Trophoblast cell (in vitro differentiated cells and primary cell): ENCODE measurements around the gene CLMN.

Source experiments
- DNase-seq, 2 donors: peaks; one replicate each; pipeline ENCODE4 v3.0.0-alpha.2; 2016
- H2AFZ ChIP-seq: 2 replicates; pipeline ENCODE4 v1.6.1; 2013; ENCODE audit warnings: low read length, moderate library complexity, mild to moderate bottlenecking; ENCODE audit not compliant: insufficient read depth, poor library complexity
- H2AK5ac ChIP-seq: 2 replicates; pipeline ENCODE4 v1.6.1; 2013; ENCODE audit warnings: mild to moderate bottlenecking, low read length
- H2BK120ac ChIP-seq: 2 replicates; pipeline ENCODE4 v1.6.1; 2013; ENCODE audit warnings: low read length, mild to moderate bottlenecking, moderate library complexity; ENCODE audit not compliant: insufficient read depth, poor library complexity
- H2BK12ac ChIP-seq: 2 replicates; pipeline ENCODE4 v1.6.1; 2013; ENCODE audit warnings: mild to moderate bottlenecking, low read length, moderate library complexity
- H2BK5ac ChIP-seq: 2 replicates; pipeline ENCODE4 v1.6.1; 2013; ENCODE audit warnings: low read length, low read depth, moderate library complexity, mild to moderate bottlenecking; ENCODE audit not compliant: poor library complexity
- H3K14ac ChIP-seq: 2 replicates; pipeline ENCODE4 v1.6.1; 2013; ENCODE audit warnings: mild to moderate bottlenecking, low read length
- H3K18ac ChIP-seq: 2 replicates; pipeline ENCODE4 v1.6.1; 2013; ENCODE audit warnings: mild to moderate bottlenecking, low read length
- H3K23ac ChIP-seq: 2 replicates; pipeline ENCODE4 v1.6.1; 2013; ENCODE audit warnings: low read length
- H3K27ac ChIP-seq: 2 replicates; pipeline ENCODE4 v1.5.1; 2013; ENCODE audit warnings: low read depth, mild to moderate bottlenecking, inconsistent platforms, low read length, moderate library complexity
- H3K27me3 ChIP-seq: 2 replicates; pipeline ENCODE4 v1.6.1; 2013; ENCODE audit warnings: inconsistent platforms, mild to moderate bottlenecking, low read length, moderate library complexity; ENCODE audit not compliant: insufficient read depth
- H3K36me3 ChIP-seq, 2 experiments: 1 replicate in 1 of 2; 2 replicates in 1 of 2; pipeline ENCODE4 v1.6.1; 2013; ENCODE audit warnings: low read length in 2 of 2, mild to moderate bottlenecking in 2 of 2, moderate library complexity in 1 of 2; ENCODE audit not compliant: insufficient read depth in 2 of 2, control insufficient read depth in 1 of 2
- H3K4ac ChIP-seq: 2 replicates; pipeline ENCODE4 v1.6.1; 2013; ENCODE audit warnings: low read depth, mild to moderate bottlenecking, low read length, moderate library complexity
- H3K4me1 ChIP-seq, 2 experiments: 1 replicate in 1 of 2; 2 replicates in 1 of 2; pipeline ENCODE4 v1.6.1; 2013; ENCODE audit warnings: low read length in 2 of 2, mild to moderate bottlenecking in 2 of 2, moderate library complexity in 1 of 2; ENCODE audit not compliant: insufficient read depth in 2 of 2, control insufficient read depth in 1 of 2
- H3K4me2 ChIP-seq: 2 replicates; pipeline ENCODE4 v1.6.1; 2013; ENCODE audit warnings: inconsistent platforms, mild to moderate bottlenecking, low read length, moderate library complexity
- H3K4me3 ChIP-seq: 2 replicates; pipeline ENCODE4 v1.5.1; 2013; ENCODE audit warnings: mild to moderate bottlenecking, low read depth, low read length, inconsistent platforms
- H3K79me1 ChIP-seq: one replicate; pipeline ENCODE4 v1.6.1; 2013; ENCODE audit warnings: low read length
- H3K79me2 ChIP-seq: 2 replicates; pipeline ENCODE4 v1.6.1; 2013; ENCODE audit warnings: low read length, mild to moderate bottlenecking; ENCODE audit not compliant: control insufficient read depth, insufficient read depth, poor library complexity
- H3K9ac ChIP-seq: 2 replicates; pipeline ENCODE4 v1.6.1; 2013; ENCODE audit warnings: mild to moderate bottlenecking, low read length
- H3K9me3 ChIP-seq: 2 replicates; pipeline ENCODE4 v1.6.1; 2013; ENCODE audit warnings: low read depth, mild to moderate bottlenecking, control low read depth, inconsistent platforms, low read length; ENCODE audit not compliant: insufficient read depth
- H4K12ac ChIP-seq: 2 replicates; pipeline ENCODE4 v1.6.1; 2013; ENCODE audit warnings: low read depth, mild to moderate bottlenecking, low read length, moderate library complexity
- H4K8ac ChIP-seq: 2 replicates; pipeline ENCODE4 v1.6.1; 2013; ENCODE audit warnings: low read depth, mild to moderate bottlenecking, low read length, moderate library complexity
- H4K91ac ChIP-seq: one replicate; pipeline ENCODE4 v1.6.1; 2013; ENCODE audit warnings: low read depth, mild to moderate bottlenecking, low read length, moderate library complexity
- WGBS: extraction: QIAGEN DNeasy Blood & Tissue Kit; methylation state at CpG from one replicate; pipeline ENCODE4 v1.1.7; 2013; ENCODE audit warnings: missing lambda C conversion rate; ENCODE audit not compliant: insufficient read length, insufficient coverage; ENCODE audit errors: extremely low coverage; 5-methylcytosine and 5-hydroxymethylcytosine counted together

The CLMN gene

GRCh38 chr14:95338436-95338835 is 18.7 kb upstream of the CLMN start:
- Histone ChIP-seq H3K23ac (no peak overlapping the region), H3K14ac (no peak overlapping the region), H3K9ac (no peak overlapping the region), H3K4me3 (no peak overlapping the region), H2BK12ac (no peak overlapping the region), H4K12ac (no peak overlapping the region), H2BK5ac (no peak overlapping the region), H3K4me1 (no peaks in the 10 kb centered on the region), H3K18ac (no peak overlapping the region), H2BK120ac (no peak overlapping the region), H3K4me2 (no peak overlapping the region), H3K79me2 (no peaks in the 10 kb centered on the region), H4K91ac (no peak overlapping the region), H2AK5ac (no peak overlapping the region), H3K36me3 (no peaks in the 10 kb centered on the region), H3K27me3 (no peaks in the 10 kb centered on the region), H3K4ac (no peak overlapping the region), H3K9me3 (peaks cover 4% of the 10 kb centered on the region), H3K27ac (no peak overlapping the region), H2AFZ (no peak overlapping the region), H3K79me1 (no peaks in the 10 kb centered on the region), H4K8ac (no peak overlapping the region)
- DNase-seq: no peak
- no CpG with 5 or more reads among the region's 5 CpGs for WGBS

DNA sequence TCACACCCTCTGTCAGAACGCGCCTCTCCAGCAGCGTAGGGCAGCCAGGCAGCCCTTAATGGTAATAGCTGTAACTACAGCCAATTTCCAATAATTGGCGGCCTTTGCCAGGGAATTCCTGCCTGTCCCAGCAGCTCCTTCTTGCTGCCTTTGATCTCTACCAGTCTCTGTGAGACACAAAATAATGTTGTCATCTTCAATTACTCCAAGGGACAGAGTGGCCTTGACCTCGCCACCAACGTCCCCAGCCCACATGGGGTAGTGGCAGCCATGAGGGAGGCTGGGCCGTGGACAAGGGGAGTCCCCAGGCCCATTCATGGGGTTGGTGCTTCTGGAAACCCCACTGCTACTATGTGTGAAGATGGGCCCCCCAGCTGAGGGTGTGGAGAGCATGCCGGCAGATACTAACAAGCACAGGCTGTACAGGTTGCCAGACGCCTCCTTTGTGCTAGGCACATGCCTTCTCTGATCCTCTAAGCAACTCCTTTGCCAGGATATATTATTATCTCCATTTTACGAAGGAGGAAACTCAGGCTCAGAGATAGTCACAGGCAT is 17.4 kb upstream of the CLMN start:
- no peak overlapping the region for H3K4me2 ChIP-seq
- H3K36me3 ChIP-seq: no peaks in the 10 kb centered on the region
- H3K27ac ChIP-seq: no peak overlapping the region
- no peak overlapping the region for H3K14ac ChIP-seq
- WGBS: no CpG with 5 or more reads among the region's 10 CpGs
- H3K4me1 ChIP-seq: no peaks in the 10 kb centered on the region
- DNase-seq: no peak
- H2BK12ac ChIP-seq: no peak overlapping the region
- no peaks in the 10 kb centered on the region for H3K79me1 ChIP-seq
- H3K23ac ChIP-seq: no peak overlapping the region
- peaks cover 4% of the 10 kb centered on the region for H3K9me3 ChIP-seq
- H2BK5ac ChIP-seq: no peak overlapping the region
- H2BK120ac ChIP-seq: no peak overlapping the region
- H3K18ac ChIP-seq: no peak overlapping the region
- H3K79me2 ChIP-seq: no peaks in the 10 kb centered on the region
- no peak overlapping the region for H4K91ac ChIP-seq
- H3K4ac ChIP-seq: no peak overlapping the region
- no peak overlapping the region for H2AFZ ChIP-seq
- H4K8ac ChIP-seq: no peak overlapping the region
- no peak overlapping the region for H2AK5ac ChIP-seq
- H3K9ac ChIP-seq: no peak overlapping the region
- no peak overlapping the region for H4K12ac ChIP-seq
- no peaks in the 10 kb centered on the region for H3K27me3 ChIP-seq
- no peak overlapping the region for H3K4me3 ChIP-seq

GRCh38 chr14:95336192-95336760 is 16.6 kb upstream of the CLMN start:
- no peak overlapping the region for H2AFZ ChIP-seq
- H3K9ac ChIP-seq: no peak overlapping the region
- H2BK5ac ChIP-seq: no peak overlapping the region
- H4K8ac ChIP-seq: no peak overlapping the region
- no peak overlapping the region for H3K18ac ChIP-seq
- DNase-seq: no peak
- no peak overlapping the region for H4K91ac ChIP-seq
- H2BK12ac ChIP-seq: no peak overlapping the region
- no peak overlapping the region for H2BK120ac ChIP-seq
- H3K4me3 ChIP-seq: no peak overlapping the region
- no peaks in the 10 kb centered on the region for H3K36me3 ChIP-seq
- no peaks in the 10 kb centered on the region for H3K79me1 ChIP-seq
- WGBS: no CpG with 5 or more reads among the region's 5 CpGs
- H3K79me2 ChIP-seq: no peaks in the 10 kb centered on the region
- no peak overlapping the region for H3K4ac ChIP-seq
- H4K12ac ChIP-seq: no peak overlapping the region
- H3K4me1 ChIP-seq: no peaks in the 10 kb centered on the region
- no peak overlapping the region for H3K27ac ChIP-seq
- no peaks in the 10 kb centered on the region for H3K27me3 ChIP-seq
- H3K23ac ChIP-seq: no peak overlapping the region
- H3K4me2 ChIP-seq: no peak overlapping the region
- H3K9me3 ChIP-seq: peaks cover 4% of the 10 kb centered on the region
- H2AK5ac ChIP-seq: no peak overlapping the region
- H3K14ac ChIP-seq: no peak overlapping the region

- no peaks in the 10 kb centered on the region for H3K27me3 ChIP-seq
- H3K79me2 ChIP-seq: no peaks in the 10 kb centered on the region
- no CpG with 5 or more reads among the region's 2 CpGs for WGBS
- no peak overlapping the region for H4K8ac ChIP-seq
- no peak overlapping the region for H4K12ac ChIP-seq
- no peak overlapping the region for H3K4me2 ChIP-seq
- no peak overlapping the region for H3K9ac ChIP-seq
- no peak overlapping the region for H2AFZ ChIP-seq
- H3K27ac ChIP-seq: no peak overlapping the region
- DNase-seq: no peak
- H3K18ac ChIP-seq: no peak overlapping the region
- H2BK12ac ChIP-seq: no peak overlapping the region
- no peak overlapping the region for H3K14ac ChIP-seq
- H2BK5ac ChIP-seq: no peak overlapping the region
- H3K36me3 ChIP-seq: no peaks in the 10 kb centered on the region
- H3K4me1 ChIP-seq: no peaks in the 10 kb centered on the region
- H3K4me3 ChIP-seq: no peak overlapping the region
- H2AK5ac ChIP-seq: no peak overlapping the region
- H3K79me1 ChIP-seq: no peaks in the 10 kb centered on the region
- H3K23ac ChIP-seq: no peak overlapping the region
- no peak overlapping the region for H2BK120ac ChIP-seq
- no peak overlapping the region for H4K91ac ChIP-seq
- H3K4ac ChIP-seq: no peak overlapping the region
- H3K9me3 ChIP-seq: peaks cover 4% of the 10 kb centered on the region
Measured at GRCh38 chr14:95335071-95335470, 15.4 kb upstream of the CLMN start.
